NCI-H526 treated with DMSO at 0.1 percent for 48 hours (cell line): ENCODE data around the gene EPGN.
"Not testable (repeated sequence)": the region's sequence is repeated elsewhere in the genome, so short reads cannot be mapped to it uniquely, and the experiment has no call there.

Experiments used
- DNase-seq: peaks from one replicate; lab custom pipeline; 2025; lab: John Stamatoyannopoulos, UW

EPGN gene

GRCh38 chr4:74340421-74340820, 32.2 kb downstream of the EPGN start:
- not testable (repeated sequence) for DNase-seq

- DNase-seq: no peak
Measured at GRCh38 chr4:74344031-74344430, 35.8 kb downstream of the EPGN start.

DNA sequence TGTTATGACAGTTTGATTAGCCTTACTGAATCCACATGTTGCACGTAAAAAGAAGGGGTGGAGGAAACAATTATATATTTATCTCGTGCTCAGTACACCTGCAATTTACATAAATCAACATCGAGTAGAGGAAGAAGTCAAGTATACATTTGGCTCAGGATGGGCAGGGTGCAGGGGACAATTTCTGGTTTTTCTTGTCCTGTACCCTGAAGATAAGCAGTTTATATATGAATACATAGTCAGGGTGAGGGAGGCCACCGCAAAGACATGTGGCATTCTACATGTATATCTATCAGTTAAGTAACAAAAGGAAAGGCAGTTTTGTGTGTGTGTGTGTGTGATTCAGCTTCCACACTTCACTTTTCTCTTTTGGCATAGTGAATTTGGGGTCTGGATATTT, 45.6 kb downstream of the EPGN start:
- no peak for DNase-seq

DNA sequence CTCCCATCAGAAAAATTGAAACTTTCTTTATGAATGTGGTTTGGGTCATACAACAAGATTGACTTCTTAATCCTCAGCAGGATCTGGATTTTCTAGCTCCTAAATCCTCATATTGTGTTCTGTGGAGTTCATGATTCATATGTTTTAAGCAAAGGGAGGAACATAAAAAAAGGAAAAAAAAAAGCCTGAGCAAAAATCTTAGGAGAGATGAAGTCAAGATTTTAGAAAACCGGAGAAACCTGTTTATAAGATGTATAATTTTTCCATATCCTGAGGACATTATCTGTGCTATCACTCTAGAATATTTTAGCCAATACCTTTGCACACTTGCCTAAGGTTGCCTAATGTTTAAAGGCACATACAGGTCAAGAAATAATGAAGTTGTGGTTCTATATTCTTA, 49.7 kb downstream of the EPGN start:
- no peak for DNase-seq

GRCh38 chr4:74361671-74362070, 53.4 kb downstream of the EPGN start:
- no peak for DNase-seq

DNA sequence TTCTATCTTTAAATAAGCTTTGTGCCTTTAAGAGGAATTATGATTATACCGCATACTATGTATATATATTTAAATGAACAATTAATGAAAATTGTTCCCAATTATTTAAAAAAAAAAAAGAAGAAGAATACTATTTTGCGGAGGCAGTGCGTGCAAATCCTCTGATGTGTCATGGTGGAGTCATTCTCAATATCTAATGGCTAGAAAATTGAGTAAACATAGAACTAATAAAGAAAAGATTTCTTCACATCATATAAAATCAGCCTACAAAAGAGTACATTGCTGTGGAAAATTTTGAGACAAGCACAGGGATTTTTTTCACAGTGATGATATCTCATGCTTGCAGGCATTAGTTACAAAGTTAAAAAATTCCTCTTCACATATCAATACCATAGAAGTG, 54.1 kb downstream of the EPGN start:
- no peak for DNase-seq

GRCh38 chr4:74364256-74364651, 56.0 kb downstream of the EPGN start:
- no peak for DNase-seq

DNA sequence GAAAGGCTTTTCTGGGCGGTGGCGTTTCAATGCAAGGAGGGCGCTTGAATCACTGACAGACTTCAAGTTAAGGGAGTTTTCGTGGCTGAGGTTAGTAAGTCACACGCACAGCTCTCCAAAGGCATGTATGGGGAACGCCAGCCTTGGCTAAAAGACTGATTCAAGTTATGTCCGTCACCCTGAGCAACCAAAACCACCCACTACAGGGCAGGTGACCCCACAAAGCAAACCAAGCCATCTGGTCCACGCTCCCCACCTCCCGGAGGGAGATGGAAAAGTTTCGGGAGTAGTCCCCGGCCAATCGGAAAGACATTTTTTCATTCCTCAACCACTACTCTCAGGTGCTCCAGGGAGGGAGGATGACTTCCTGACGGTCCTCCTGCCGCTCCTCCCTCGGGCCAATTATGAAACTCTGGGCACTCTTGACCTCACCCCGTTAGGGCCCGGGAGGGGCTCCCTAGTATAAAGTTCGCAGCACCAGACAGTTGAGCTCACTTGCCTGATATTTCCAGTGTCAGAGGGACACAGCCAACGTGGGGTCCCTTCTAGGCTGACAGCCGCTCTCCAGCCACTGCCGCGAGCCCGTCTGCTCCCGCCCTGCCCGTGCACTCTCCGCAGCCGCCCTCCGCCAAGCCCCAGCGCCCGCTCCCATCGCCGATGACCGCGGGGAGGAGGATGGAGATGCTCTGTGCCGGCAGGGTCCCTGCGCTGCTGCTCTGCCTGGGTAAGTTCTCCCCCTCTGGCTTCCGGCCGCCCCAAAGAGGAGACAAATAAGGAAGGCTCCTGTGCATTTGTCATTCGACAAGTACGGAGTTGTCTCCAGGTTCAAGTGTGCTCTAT, 56.6 kb downstream of the EPGN start, which contains the start of gene EREG:
Gene EREG (plus strand): TSS at position 494 of the 840 bp plus-strand sequence. CDS start 164 bp downstream, at position 658.
- no peak for DNase-seq

- no peak for DNase-seq
Measured at GRCh38 chr4:74365761-74366160, 57.5 kb downstream of the EPGN start.
